ENCODE results near the gene TEK.

TEK gene

DNA sequence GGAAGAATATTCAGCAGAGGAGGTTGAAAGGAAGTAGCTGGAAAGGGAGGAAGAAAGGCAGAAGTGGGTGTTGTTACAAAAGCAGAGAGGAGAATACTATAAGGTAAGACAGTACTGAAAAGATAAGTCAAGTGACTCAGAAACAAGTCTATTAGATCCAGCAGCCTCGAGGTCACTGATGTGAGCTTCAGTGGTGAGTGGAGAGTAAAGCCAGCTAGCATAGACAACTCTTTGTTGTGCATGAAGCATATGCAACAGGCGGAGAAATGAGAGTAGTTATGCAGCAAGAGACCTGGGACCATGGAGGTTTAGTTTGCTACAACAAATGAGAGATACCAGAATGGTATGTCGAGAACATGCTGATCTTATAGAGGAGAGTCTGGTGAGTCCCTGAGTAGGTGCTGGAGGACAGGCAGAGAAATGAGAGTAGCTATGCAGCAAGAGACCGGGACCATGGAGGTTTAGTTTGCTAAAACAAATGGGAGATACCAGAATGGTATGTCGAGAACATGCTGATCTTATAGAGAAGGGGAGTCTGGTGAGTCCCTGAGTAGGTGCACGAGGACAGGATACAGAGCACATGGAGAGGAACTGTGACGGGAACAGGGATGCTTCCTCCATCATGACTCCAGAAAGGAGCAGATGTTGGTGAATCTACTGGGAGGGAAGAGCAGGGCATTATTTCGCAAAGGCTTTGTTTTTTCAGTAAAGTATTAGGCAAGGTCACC is 151.9 kb downstream of the TEK start:
- Histone ChIP-seq H3K27me3 (ENCODE audit: control insufficient read depth, low read length) (peaks cover 3% of the 10 kb centered on the region; the same call in 1 of the 2 replicates), H3K79me2 (ENCODE audit: control insufficient read depth, low read length) (no peaks in the 10 kb centered on the region), H3K4me2 (ENCODE audit: low read length) (no peak overlapping the region), H3K9me3 (ENCODE audit: control insufficient read depth, insufficient read depth, low read length) (no peaks in the 10 kb centered on the region), H3K36me3 (ENCODE audit: control insufficient read depth, low read length) (no peaks in the 10 kb centered on the region), H3F3A (ENCODE audit: control insufficient read depth, insufficient read depth) (no peaks in the 10 kb centered on the region), H4K20me1 (ENCODE audit: control insufficient read depth, insufficient read depth, low read depth, low read length) (no peaks in the 10 kb centered on the region), H3K27ac (ENCODE audit: low read depth, low read length) (no peak overlapping the region), H3K4me3 (ENCODE audit: low read length) (no peak overlapping the region), H3K4me1 (ENCODE audit: control insufficient read depth, low read length) (no peaks in the 10 kb centered on the region), H3K9me2 (replicated peaks; ENCODE audit: control insufficient read depth, low read length) (no peaks in the 10 kb centered on the region)
- TF ChIP-seq EZH2phosphoT487 (IDR thresholded peaks at IDR 0.05; ENCODE audit: borderline replicate concordance, low read length), result no peak
- TF ChIP-seq CTCF (IDR thresholded peaks at IDR 0.05; ENCODE audit: low read depth, low read length, poor library complexity, severe bottlenecking), result no peak

GRCh38 chr9:27261517-27262211 is 152.6 kb downstream of the TEK start:
- Histone ChIP-seq H4K20me1 (ENCODE audit: control insufficient read depth, insufficient read depth, low read depth, low read length) (no peaks in the 10 kb centered on the region), H3F3A (ENCODE audit: control insufficient read depth, insufficient read depth) (no peaks in the 10 kb centered on the region), H3K79me2 (ENCODE audit: control insufficient read depth, low read length) (no peaks in the 10 kb centered on the region), H3K4me3 (ENCODE audit: low read length) (no peak overlapping the region), H3K4me1 (ENCODE audit: control insufficient read depth, low read length) (no peaks in the 10 kb centered on the region), H3K9me2 (replicated peaks; ENCODE audit: control insufficient read depth, low read length) (no peaks in the 10 kb centered on the region), H3K27me3 (ENCODE audit: control insufficient read depth, low read length) (peaks cover 3% of the 10 kb centered on the region; the same call in 1 of the 2 replicates), H3K4me2 (ENCODE audit: low read length) (no peak overlapping the region), H3K9me3 (ENCODE audit: control insufficient read depth, insufficient read depth, low read length) (no peaks in the 10 kb centered on the region), H3K27ac (ENCODE audit: low read depth, low read length) (no peak overlapping the region), H3K36me3 (ENCODE audit: control insufficient read depth, low read length) (no peaks in the 10 kb centered on the region)
- TF ChIP-seq EZH2phosphoT487 (IDR thresholded peaks at IDR 0.05; ENCODE audit: borderline replicate concordance, low read length) (no peak), CTCF (IDR thresholded peaks at IDR 0.05; ENCODE audit: low read depth, low read length, poor library complexity, severe bottlenecking) (no peak)

GRCh38 chr9:27272103-27272502 is 163.1 kb downstream of the TEK start:
- Histone ChIP-seq H3K9me3 (ENCODE audit: control insufficient read depth, insufficient read depth, low read length) (no peaks in the 10 kb centered on the region), H3K27ac (ENCODE audit: low read depth, low read length) (no peak overlapping the region), H3K4me1 (ENCODE audit: control insufficient read depth, low read length) (peaks cover 14% of the 10 kb centered on the region), H4K20me1 (ENCODE audit: control insufficient read depth, insufficient read depth, low read depth, low read length) (no peaks in the 10 kb centered on the region), H3K9me2 (replicated peaks; ENCODE audit: control insufficient read depth, low read length) (no peaks in the 10 kb centered on the region), H3K79me2 (ENCODE audit: control insufficient read depth, low read length) (no peaks in the 10 kb centered on the region), H3K27me3 (ENCODE audit: control insufficient read depth, low read length) (no peaks in the 10 kb centered on the region), H3F3A (ENCODE audit: control insufficient read depth, insufficient read depth) (no peaks in the 10 kb centered on the region), H3K4me3 (ENCODE audit: low read length) (no peak overlapping the region), H3K4me2 (ENCODE audit: low read length) (no peak overlapping the region; the same call in 1 of the 2 replicates), H3K36me3 (ENCODE audit: control insufficient read depth, low read length) (no peaks in the 10 kb centered on the region)
- TF ChIP-seq CTCF (IDR thresholded peaks at IDR 0.05; ENCODE audit: low read depth, low read length, poor library complexity, severe bottlenecking), result no peak
- no peak for TF ChIP-seq EZH2phosphoT487 (IDR thresholded peaks at IDR 0.05; ENCODE audit: borderline replicate concordance, low read length)

Data from DOHH2 (cell line).